ENCODE results near the gene BAMBI.

DNA sequence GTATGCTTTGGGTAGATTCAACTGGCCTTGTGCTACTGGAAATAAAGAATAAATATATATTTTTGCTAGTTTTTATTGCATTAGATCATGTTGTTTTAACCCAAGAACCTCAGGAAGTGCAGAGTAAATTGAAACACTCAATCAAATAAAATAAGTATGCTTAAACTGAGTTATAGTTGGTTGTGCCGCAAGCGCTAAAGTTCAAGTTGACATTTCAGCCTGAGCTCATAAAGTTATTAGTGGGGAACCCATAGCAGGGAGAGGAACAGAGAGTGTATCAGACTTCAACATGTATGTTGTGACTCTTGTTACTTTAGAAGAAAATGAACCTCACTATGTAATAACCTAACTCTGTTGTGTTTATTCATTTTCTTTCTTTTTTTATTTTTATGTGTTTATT is 25.2 kb upstream of the BAMBI start:
- no peak for TF ChIP-seq ZFP30 (CRISPR knock-in tag; IDR thresholded peaks at IDR 0.05)
- no peak for TF ChIP-seq BACH2 (CRISPR knock-in tag; IDR thresholded peaks at IDR 0.05; ENCODE audit: borderline replicate concordance)
